ENCODE data around the gene SMG1.
"Not testable (repeated sequence)": the region's sequence is repeated elsewhere in the genome, so short reads cannot be mapped to it uniquely, and the experiment has no call there.

Gene SMG1

DNA sequence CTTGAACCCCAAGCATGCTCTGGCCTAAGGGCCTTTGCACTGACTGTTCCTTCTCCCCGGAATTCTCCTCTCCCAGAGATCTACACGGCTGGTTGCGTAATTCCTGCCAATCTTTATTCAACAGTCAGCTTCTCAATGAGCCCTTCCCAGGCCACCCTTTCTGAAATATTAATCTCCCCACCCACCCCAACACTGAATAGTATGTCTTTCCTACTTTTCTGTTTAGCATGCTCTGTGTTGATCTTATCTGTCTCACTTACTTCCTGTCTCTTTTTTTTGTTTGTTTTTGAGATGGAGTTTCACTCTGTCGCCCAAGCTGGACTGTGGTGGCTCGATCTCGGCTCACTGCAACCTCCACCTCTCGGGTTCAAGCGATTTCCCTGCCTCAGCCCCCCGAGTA is 169.6 kb downstream of the SMG1 start:
- not testable (repeated sequence) for DNase-seq
